ENCODE data around the gene RPS18.

Gene RPS18

GRCh38 chr6:33312361-33313104, 40.7 kb downstream of the RPS18 start:
- TF ChIP-seq CTCF (IDR thresholded peaks at IDR 0.05; ENCODE audit: low read length, missing control alignments) = no peak
- peak overlapping the region; percentile 92 for H3K4me3 ChIP-seq (replicated peaks; ENCODE audit: low read depth, low read length)
- DNase-seq (ENCODE audit: low read depth) = peak; percentile 75

DNA sequence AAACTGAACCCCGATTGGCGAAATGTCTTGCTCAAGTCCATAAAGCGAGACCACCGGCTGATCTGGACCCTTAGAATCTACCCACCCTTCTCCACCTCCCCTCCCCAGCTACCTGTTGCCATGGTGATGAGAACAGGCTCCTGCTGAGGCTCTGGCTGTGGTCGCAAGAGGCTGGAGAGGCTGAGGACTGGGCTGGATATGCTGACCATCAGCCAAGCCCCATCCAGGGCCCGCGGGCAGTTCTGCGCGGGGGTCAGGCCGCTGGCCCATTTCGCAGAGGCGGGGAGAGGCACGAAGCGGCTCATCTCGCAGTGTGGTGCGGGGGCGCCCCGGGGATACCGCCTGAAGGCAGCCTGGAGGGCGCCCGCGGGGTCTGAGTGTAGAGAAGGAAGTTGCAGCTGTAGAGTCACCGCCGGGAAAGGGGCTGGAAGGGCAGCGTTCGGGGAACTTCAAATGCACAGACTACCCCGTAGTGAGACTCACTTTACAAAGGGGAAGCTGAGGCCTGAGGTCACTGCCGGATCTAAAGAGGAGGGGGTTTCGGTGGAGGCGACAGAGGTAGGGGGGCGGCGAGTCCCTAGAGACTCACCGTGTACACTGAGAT, 41.3 kb downstream of the RPS18 start:
- no peak for DNase-seq (ENCODE audit: low read depth)
- no peak for TF ChIP-seq CTCF (IDR thresholded peaks at IDR 0.05; ENCODE audit: low read length, missing control alignments)
- peak overlapping the region; percentile 92 for H3K4me3 ChIP-seq (replicated peaks; ENCODE audit: low read depth, low read length)

DNA sequence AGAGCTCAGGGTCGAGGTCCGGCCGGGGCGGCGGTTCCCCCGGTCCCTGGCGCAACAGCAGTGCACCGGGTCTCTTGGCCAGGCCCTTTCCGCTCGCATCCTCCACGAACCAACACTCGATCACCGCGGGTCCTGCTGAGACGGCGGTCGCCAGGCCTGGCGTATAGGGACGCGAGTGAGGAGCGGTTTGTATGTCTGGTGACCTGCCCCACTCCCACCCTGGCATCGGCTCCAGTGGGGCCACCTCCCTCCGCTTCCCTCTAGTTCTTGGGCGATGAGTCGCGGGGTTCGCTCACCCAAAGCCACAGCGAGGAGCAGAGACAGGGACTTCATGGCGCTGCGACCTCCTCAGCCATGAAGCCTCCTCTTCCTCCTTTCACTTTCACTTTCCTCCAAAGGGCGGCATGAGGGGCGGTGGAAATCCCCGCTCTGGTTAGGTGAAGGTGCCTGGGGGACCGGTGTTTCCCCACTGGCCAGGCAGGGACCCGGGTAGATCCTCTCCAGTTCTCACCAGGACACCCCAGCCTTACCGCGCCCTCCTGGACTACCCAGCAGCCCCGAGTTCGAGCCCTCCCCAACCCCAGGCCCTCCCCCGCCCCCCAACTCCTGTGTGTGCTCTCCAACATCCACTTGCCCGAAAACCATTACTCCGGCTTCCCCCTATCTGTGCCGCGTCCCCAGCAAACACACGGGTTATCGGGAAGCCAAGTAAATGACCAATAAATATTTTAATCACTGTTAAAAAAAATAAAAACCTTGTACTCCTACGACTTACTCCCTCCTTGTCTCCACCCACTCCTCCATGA, 42.0 kb downstream of the RPS18 start, which contains the start of gene TAPBP:
TSS of gene TAPBP (minus strand) at position 370 of the 806 bp plus-strand sequence. CDS start at position 333, 37 bp downstream.
- TF ChIP-seq CTCF (IDR thresholded peaks at IDR 0.05; ENCODE audit: low read length, missing control alignments) = no peak
- peak within 1 kb of the TSS; percentile 92 for H3K4me3 ChIP-seq (replicated peaks; ENCODE audit: low read depth, low read length)
- peak; percentile 55 for DNase-seq (ENCODE audit: low read depth)

GRCh38 chr6:33314515-33314942, 42.7 kb downstream of the RPS18 start:
- no peak for TF ChIP-seq CTCF (IDR thresholded peaks at IDR 0.05; ENCODE audit: low read length, missing control alignments)
- peak; percentile 91 for DNase-seq (ENCODE audit: low read depth)
- peak overlapping the region; percentile 92 for H3K4me3 ChIP-seq (replicated peaks; ENCODE audit: low read depth, low read length)

DNA sequence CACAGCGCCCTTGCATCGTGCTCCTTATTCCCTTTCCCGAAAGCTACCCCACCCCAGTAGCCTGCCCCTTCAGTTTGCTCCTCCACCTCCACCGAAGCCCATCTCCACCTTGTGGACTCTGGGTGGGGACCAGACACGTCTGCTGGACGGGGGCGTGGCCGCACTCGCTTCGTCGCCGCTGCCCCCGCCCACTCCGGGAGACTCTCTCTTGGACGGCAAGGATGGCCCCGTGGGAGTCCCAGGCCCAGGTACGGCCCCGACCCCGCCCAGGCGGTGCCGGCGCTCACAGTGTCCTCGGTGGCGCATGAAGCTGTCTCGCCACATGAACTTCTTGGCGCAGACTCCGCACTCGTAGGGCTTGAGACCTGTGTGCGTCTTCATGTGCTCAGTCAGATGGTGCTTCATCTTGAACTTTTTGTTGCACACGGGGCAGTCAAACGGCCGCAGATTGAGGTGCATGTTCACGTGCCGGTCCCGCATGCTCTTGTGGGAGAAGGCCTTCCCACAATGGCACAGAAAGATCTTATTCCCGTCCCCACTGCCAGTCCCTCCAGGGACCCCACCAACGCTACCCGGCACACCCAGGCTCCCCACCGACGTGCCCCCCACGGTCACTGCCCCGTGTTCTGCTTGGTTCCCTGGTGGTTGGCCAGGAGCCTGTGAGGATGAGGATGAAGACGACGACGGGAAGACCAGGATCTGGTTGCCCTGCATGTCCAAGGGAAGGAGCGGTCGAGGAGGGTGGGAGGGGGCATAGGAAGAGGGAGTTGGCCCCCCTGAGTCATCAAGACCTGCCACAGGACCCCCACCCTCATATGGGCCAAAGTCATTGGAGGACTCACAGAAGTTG, 43.3 kb downstream of the RPS18 start:
- peak overlapping the region; percentile 92 for H3K4me3 ChIP-seq (replicated peaks; ENCODE audit: low read depth, low read length)
- DNase-seq (ENCODE audit: low read depth) = no peak
- no peak for TF ChIP-seq CTCF (IDR thresholded peaks at IDR 0.05; ENCODE audit: low read length, missing control alignments)
